Neural crest cell (in vitro differentiated cells): ENCODE measurements around the gene SDR42E2. TPM values are rescaled to one million over a fixed set of nuclear protein-coding genes. Genes with fewer than 3 reads are reported as not detected.
A peak's percentile ranks its signal among the peaks of the same experiment; 100 is the strongest.

Experiments used
- DNase-seq: peaks from one replicate; pipeline ENCODE4 v3.0.0; 2021; ENCODE audit warnings: low read depth, mixed read lengths, low spot score
- H3K27ac Mint-ChIP-seq: one replicate; pipeline ENCODE4 v1.8.0; 2021; ENCODE audit warnings: mild to moderate bottlenecking, mixed read lengths; ENCODE audit not compliant: unreplicated experiment
- H3K27me3 Mint-ChIP-seq: 2 replicates; pipeline ENCODE4 v1.8.0; 2021; ENCODE audit warnings: low read depth, mild to moderate bottlenecking, mixed read lengths
- H3K36me3 Mint-ChIP-seq: 2 replicates; pipeline ENCODE4 v1.8.0; 2021; ENCODE audit warnings: low read depth, mild to moderate bottlenecking, mixed read lengths
- H3K4me1 Mint-ChIP-seq: 2 replicates; pipeline ENCODE4 v1.8.0; 2021; ENCODE audit warnings: mixed read lengths
- H3K4me3 Mint-ChIP-seq: one replicate; pipeline ENCODE4 v1.8.0; 2021; ENCODE audit warnings: mild to moderate bottlenecking, mixed read lengths
- H3K9me3 Mint-ChIP-seq: 2 replicates; pipeline ENCODE4 v1.8.0; 2021; ENCODE audit warnings: mixed read lengths
- CTCF ChIP-seq: fragments of 200-600 bp; sonication (generic); conservative IDR thresholded peaks from 2 replicates; pipeline ENCODE4 v1.5.0; 2021; ENCODE audit warnings: antibody characterized with exemption, mild to moderate bottlenecking
- total RNA-seq: library from RNA; stranded (reverse); gene quantifications from 2 replicates; pipeline ENCODE4 v1.2.1, GENCODE V29; 2021

SDR42E2 gene
- total RNA-seq, 1 donor from 2014 or later, result not detected

GRCh38 chr16:22177968-22178930, 15.9 kb downstream of the SDR42E2 start:
- Mint-ChIP-seq H3K27ac (peak overlapping the region; percentile 43), H3K27me3 (peaks cover 21% of the 10 kb centered on the region), H3K4me3 (no peak overlapping the region), H3K36me3 (no peaks in the 10 kb centered on the region), H3K4me1 (no peaks in the 10 kb centered on the region), H3K9me3 (no peaks in the 10 kb centered on the region)
- no peak for TF ChIP-seq CTCF
- DNase-seq, result no peak

GRCh38 chr16:22181426-22181825, 19.1 kb downstream of the SDR42E2 start:
- no peak for DNase-seq
- H3K27me3 Mint-ChIP-seq, result peaks cover 21% of the 10 kb centered on the region
- H3K4me1 Mint-ChIP-seq, result no peaks in the 10 kb centered on the region
- no peaks in the 10 kb centered on the region for H3K9me3 Mint-ChIP-seq
- no peak overlapping the region for H3K27ac Mint-ChIP-seq
- no peak for TF ChIP-seq CTCF
- no peaks in the 10 kb centered on the region for H3K36me3 Mint-ChIP-seq
- H3K4me3 Mint-ChIP-seq, result no peak overlapping the region

GRCh38 chr16:22181843-22182242, 19.5 kb downstream of the SDR42E2 start:
- no peak overlapping the region for H3K4me3 Mint-ChIP-seq
- no peaks in the 10 kb centered on the region for H3K9me3 Mint-ChIP-seq
- H3K27ac Mint-ChIP-seq, result no peak overlapping the region
- H3K36me3 Mint-ChIP-seq, result no peaks in the 10 kb centered on the region
- peaks cover 21% of the 10 kb centered on the region for H3K27me3 Mint-ChIP-seq
- TF ChIP-seq CTCF, result no peak
- DNase-seq, result no peak
- H3K4me1 Mint-ChIP-seq, result no peaks in the 10 kb centered on the region

- Mint-ChIP-seq H3K4me3 (no peak overlapping the region), H3K9me3 (no peaks in the 10 kb centered on the region), H3K27me3 (peaks cover 21% of the 10 kb centered on the region), H3K36me3 (no peaks in the 10 kb centered on the region), H3K27ac (no peak overlapping the region), H3K4me1 (no peaks in the 10 kb centered on the region)
- no peak for TF ChIP-seq CTCF
- DNase-seq, result no peak
Measured at GRCh38 chr16:22183335-22183734, 21.0 kb downstream of the SDR42E2 start.

GRCh38 chr16:22183901-22184614, 21.8 kb downstream of the SDR42E2 start:
- Mint-ChIP-seq H3K4me1 (no peaks in the 10 kb centered on the region), H3K4me3 (no peak overlapping the region), H3K27ac (no peak overlapping the region), H3K36me3 (no peaks in the 10 kb centered on the region), H3K27me3 (peaks cover 15% of the 10 kb centered on the region), H3K9me3 (no peaks in the 10 kb centered on the region)
- no peak for TF ChIP-seq CTCF
- DNase-seq, result no peak
